SK-N-SH (cell line): ENCODE measurements around the gene DENND2D. TPM values are rescaled to one million over a fixed set of nuclear protein-coding genes. Genes with fewer than 3 reads are reported as not detected.

ENCODE experiments used
- CTCF ChIA-PET: fragments of 300-600, 350-600 bp; formaldehyde crosslinking; extraction: SDS; loops from one replicate; lab custom pipeline; 2021; lab: Yijun Ruan, JAX
- POLR2A ChIA-PET: fragments of 350-600 bp; sonication (Branson Sonifier 250); formaldehyde crosslinking; extraction: SDS; loops from one replicate; lab custom pipeline; 2020; ENCODE audit warnings: antibody characterized with exemption, inconsistent platforms; lab: Yijun Ruan, JAX
- DNase-seq: peaks from one replicate; pipeline ENCODE4 v3.0.0; 2012
- H2AFZ ChIP-seq: fragments of 200-600 bp; sonication (generic); 2 replicates; pipeline ENCODE4 v1.8.1; 2016; ENCODE audit warnings: antibody characterized with exemption, mild to moderate bottlenecking, low read depth
- H3F3A ChIP-seq: fragments of 200-600 bp; sonication (generic); replicated peaks from 2 replicates; pipeline ENCODE3; 2016; ENCODE audit warnings: antibody characterized with exemption, mild to moderate bottlenecking; ENCODE audit not compliant: insufficient read depth
- H3K27ac ChIP-seq, 2 experiments: fragments of 200-500 bp in 1 of 2; fragments of 200-600 bp in 1 of 2; sonication (Bioruptor generic) in 1 of 2; sonication (generic), shearing (Covaris generic) in 1 of 2; 2 replicates each; pipeline versions ENCODE4 v1.5.1 to v1.6.1; 2014 to 2016; ENCODE audit warnings: low read depth in 2 of 2, inconsistent platforms in 1 of 2, low read length in 1 of 2, mild to moderate bottlenecking in 1 of 2, mixed read lengths in 1 of 2
- H3K27me3 ChIP-seq: fragments of 200-600 bp; sonication (generic), shearing (Covaris generic); 2 replicates; pipeline ENCODE4 v1.6.1; 2016; ENCODE audit warnings: mixed run types; ENCODE audit not compliant: insufficient read depth
- H3K36me3 ChIP-seq, 2 experiments: fragments of 200-500 bp in 1 of 2; fragments of 200-600 bp in 1 of 2; sonication (Bioruptor generic) in 1 of 2; sonication (generic) in 1 of 2; replicated peaks in 1 of 2; 2 replicates each; pipeline versions ENCODE3 to v1.5.1; 2014 to 2016; ENCODE audit warnings: low read length in 1 of 2, mild to moderate bottlenecking in 1 of 2; ENCODE audit not compliant: insufficient read depth in 2 of 2, control insufficient read depth in 1 of 2
- H3K4me1 ChIP-seq, 2 experiments: fragments of 200-500 bp in 1 of 2; fragments of 200-600 bp in 1 of 2; sonication (Bioruptor generic) in 1 of 2; sonication (generic), shearing (Covaris generic) in 1 of 2; 2 replicates each; pipeline versions ENCODE4 v1.5.1 to v1.6.1; 2014 to 2016; ENCODE audit warnings: low read depth in 1 of 2, low read length in 1 of 2, mixed run types in 1 of 2; ENCODE audit not compliant: insufficient read depth in 2 of 2, control insufficient read depth in 1 of 2
- H3K4me2 ChIP-seq: fragments of 200-600 bp; sonication (generic), shearing (Covaris generic); 2 replicates; pipeline ENCODE4 v1.6.1; 2017; ENCODE audit warnings: mixed run types
- H3K4me3 ChIP-seq, 2 experiments: fragments of 200-500 bp in 1 of 2; fragments of 200-600 bp in 1 of 2; sonication (Bioruptor generic) in 1 of 2; sonication (generic), shearing (Covaris generic) in 1 of 2; 2 replicates each; pipeline versions ENCODE4 v1.5.1 to v1.8.1; 2014 to 2016; ENCODE audit warnings: low read depth in 2 of 2, inconsistent platforms in 1 of 2, low read length in 1 of 2, mild to moderate bottlenecking in 1 of 2, mixed read lengths in 1 of 2, moderate library complexity in 1 of 2
- H3K79me2 ChIP-seq: fragments of 200-600 bp; sonication (generic); 2 replicates; pipeline ENCODE4 v1.8.1; 2017; ENCODE audit warnings: mild to moderate bottlenecking; ENCODE audit not compliant: insufficient read depth
- H3K9ac ChIP-seq: fragments of 200-600 bp; sonication (generic); 2 replicates; pipeline ENCODE4 v1.6.1; 2017; ENCODE audit warnings: mixed run types
- H3K9me2 ChIP-seq: fragments of 200-600 bp; sonication (generic); 2 replicates; pipeline ENCODE4 v1.6.1; 2017; ENCODE audit warnings: mixed run types
- H3K9me3 ChIP-seq: fragments of 200-600 bp; sonication (generic); 2 replicates; pipeline ENCODE4 v1.6.1; 2017; ENCODE audit warnings: mixed run types, mild to moderate bottlenecking, moderate library complexity
- H4K20me1 ChIP-seq: fragments of 200-600 bp; sonication (generic); 2 replicates; pipeline ENCODE4 v1.6.1; 2017; ENCODE audit warnings: mild to moderate bottlenecking, mixed run types; ENCODE audit not compliant: insufficient read depth
- EZH2phosphoT487 ChIP-seq: fragments of 200-600 bp; sonication (generic); IDR thresholded peaks from 2 replicates; pipeline ENCODE4 v1.6.1; 2017; ENCODE audit warnings: low read depth, mixed run types, mild to moderate bottlenecking, antibody characterized with exemption, moderate library complexity, borderline replicate concordance
- GABPA ChIP-seq: IDR thresholded peaks from 2 replicates; pipeline ENCODE4 v1.4.0; 2012; ENCODE audit warnings: low read depth, mild to moderate bottlenecking
- RCOR1 ChIP-seq: fragments of 150-350 bp; IDR thresholded peaks from 2 replicates; pipeline ENCODE4 v1.6.1; 2017; ENCODE audit warnings: antibody characterized with exemption, low read length
- RXRA ChIP-seq: IDR thresholded peaks from 2 replicates; pipeline ENCODE4 v1.4.0; 2012; ENCODE audit warnings: low read depth, mild to moderate bottlenecking, borderline replicate concordance
- SMC3 ChIP-seq: IDR thresholded peaks from 2 replicates; pipeline ENCODE4 v1.6.1; 2012; ENCODE audit warnings: low read depth, low read length, improper control_type of control experiment
- WGBS: methylation state at CpG from one replicate; pipeline ENCODE4 v1.1.6; 2017; ENCODE audit warnings: low lambda C conversion rate; 5-methylcytosine and 5-hydroxymethylcytosine counted together
- polyA plus RNA-seq, 3 experiments: library from polyadenylated mRNA; depleted of rRNA; stranded (reverse); fragments of >200 nt; gene quantifications; 2 replicates each; pipeline ENCODE4 v1.2.3, GENCODE V29; 2012
- TF ChIP-seq, protein P1 (sequence below): fragments of 150-350 bp; IDR thresholded peaks from 2 replicates; pipeline ENCODE4 v1.6.1; 2017; ENCODE audit warnings: antibody characterized with exemption, low read length, low read depth, borderline replicate concordance
- TF ChIP-seq, protein P2 (sequence below): fragments of 200-600 bp; sonication (generic); IDR thresholded peaks from 2 replicates; pipeline ENCODE4 v1.6.1; 2017; ENCODE audit warnings: antibody characterized with exemption, mild to moderate bottlenecking, moderate library complexity
- TF ChIP-seq, protein P3 (sequence below): IDR thresholded peaks from 2 replicates; pipeline ENCODE4; 2012

Gene DENND2D
- polyA plus RNA-seq, 1 of the 3 experiments (the other 2 are of a cell fraction), result 1.3 TPM

DNA sequence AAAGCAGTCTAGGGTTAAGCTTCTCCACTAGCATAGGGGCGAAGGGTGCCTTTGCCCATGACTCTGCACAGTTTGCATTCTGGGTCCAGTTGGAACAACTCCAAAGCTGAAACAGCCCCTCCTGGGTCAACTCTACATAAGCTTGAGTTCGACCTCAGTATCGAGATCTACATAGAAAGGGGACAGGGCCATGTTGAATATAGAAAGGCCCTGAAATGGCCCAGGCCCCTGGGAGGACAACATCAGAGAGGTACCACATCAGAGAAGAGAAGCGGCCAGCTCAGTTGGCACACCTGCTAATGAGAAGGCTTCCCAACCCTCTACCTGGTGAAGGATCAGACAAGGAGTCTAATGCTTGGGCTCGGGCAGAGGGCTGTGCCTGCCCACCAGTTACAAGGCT is 1.6 kb downstream of the DENND2D start:
- CTCF ChIA-PET, result interaction anchor here (1.7 to 2.2 kb wide), 2 partner anchors 24 to 201 kb away, joined by 4 to 9 read pairs; no protein-coding TSS in a partner anchor
- POLR2A ChIA-PET, result no interaction called here
- TF ChIP-seq RXRA (no peak), EZH2phosphoT487 (no peak)
- TF ChIP-seq, protein P1, sequence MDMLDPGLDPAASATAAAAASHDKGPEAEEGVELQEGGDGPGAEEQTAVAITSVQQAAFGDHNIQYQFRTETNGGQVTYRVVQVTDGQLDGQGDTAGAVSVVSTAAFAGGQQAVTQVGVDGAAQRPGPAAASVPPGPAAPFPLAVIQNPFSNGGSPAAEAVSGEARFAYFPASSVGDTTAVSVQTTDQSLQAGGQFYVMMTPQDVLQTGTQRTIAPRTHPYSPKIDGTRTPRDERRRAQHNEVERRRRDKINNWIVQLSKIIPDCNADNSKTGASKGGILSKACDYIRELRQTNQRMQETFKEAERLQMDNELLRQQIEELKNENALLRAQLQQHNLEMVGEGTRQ, result no peak

DNA sequence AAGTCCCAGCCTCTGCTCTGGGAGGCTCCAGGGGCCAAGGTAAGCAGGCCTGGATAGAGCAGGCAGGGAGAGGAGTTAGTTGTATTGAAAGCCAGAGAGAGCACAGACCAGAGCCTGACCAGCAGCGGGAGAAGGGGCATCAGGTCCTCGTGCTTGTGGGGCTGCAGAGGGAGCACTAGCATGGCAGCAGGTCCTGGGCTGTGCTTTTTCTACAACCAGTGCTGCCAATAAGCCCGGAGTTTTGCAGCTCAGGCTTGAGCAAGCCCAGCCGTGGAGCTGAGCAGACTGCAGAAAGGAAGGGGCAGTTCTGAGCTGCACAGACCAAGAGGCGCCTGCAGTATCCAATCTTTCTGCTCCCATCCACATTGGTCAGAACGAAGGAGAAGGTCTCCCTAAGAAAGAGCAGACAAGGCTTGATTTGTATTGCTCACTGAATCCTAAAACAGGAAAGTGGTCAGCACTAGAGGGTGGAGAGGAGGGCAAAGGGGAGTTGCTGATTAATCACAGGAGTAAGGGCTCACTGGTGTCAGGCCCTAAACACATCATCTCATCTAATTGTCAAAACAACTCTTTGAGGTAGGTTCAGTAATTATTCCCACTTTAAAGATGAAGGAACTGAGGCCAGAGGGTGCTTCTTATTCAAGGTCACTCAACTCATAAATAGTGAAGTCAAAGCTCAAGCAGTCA is 2.7 kb downstream of the DENND2D start:
- no peaks in the 10 kb centered on the region for H3K27me3 ChIP-seq
- H3K27ac ChIP-seq, result no peak overlapping the region
- H3K79me2 ChIP-seq, result no peaks in the 10 kb centered on the region
- no peak overlapping the region for H3K9ac ChIP-seq
- 61% methylated on average over 4 of the region's 6 CpGs for WGBS
- CTCF ChIA-PET, result interaction anchor here (1.7 to 2.2 kb wide), 2 partner anchors 25 to 202 kb away, joined by 4 to 9 read pairs; no protein-coding TSS in a partner anchor
- no peaks in the 10 kb centered on the region for H4K20me1 ChIP-seq
- H3F3A ChIP-seq, result no peaks in the 10 kb centered on the region
- H2AFZ ChIP-seq, result no peak overlapping the region
- no peak overlapping the region for H3K4me3 ChIP-seq
- POLR2A ChIA-PET, result no interaction called here
- no peaks in the 10 kb centered on the region for H3K9me2 ChIP-seq
- H3K4me2 ChIP-seq, result no peak overlapping the region
- no peak for DNase-seq
- H3K36me3 ChIP-seq, result no peaks in the 10 kb centered on the region
- TF ChIP-seq RCOR1 (no peak), SMC3 (0 out of 2 replicates have a peak, but pooled peaks have one; percentile 6), GABPA (no peak), EZH2phosphoT487 (no peak), RXRA (no peak)
- TF ChIP-seq, protein P2, sequence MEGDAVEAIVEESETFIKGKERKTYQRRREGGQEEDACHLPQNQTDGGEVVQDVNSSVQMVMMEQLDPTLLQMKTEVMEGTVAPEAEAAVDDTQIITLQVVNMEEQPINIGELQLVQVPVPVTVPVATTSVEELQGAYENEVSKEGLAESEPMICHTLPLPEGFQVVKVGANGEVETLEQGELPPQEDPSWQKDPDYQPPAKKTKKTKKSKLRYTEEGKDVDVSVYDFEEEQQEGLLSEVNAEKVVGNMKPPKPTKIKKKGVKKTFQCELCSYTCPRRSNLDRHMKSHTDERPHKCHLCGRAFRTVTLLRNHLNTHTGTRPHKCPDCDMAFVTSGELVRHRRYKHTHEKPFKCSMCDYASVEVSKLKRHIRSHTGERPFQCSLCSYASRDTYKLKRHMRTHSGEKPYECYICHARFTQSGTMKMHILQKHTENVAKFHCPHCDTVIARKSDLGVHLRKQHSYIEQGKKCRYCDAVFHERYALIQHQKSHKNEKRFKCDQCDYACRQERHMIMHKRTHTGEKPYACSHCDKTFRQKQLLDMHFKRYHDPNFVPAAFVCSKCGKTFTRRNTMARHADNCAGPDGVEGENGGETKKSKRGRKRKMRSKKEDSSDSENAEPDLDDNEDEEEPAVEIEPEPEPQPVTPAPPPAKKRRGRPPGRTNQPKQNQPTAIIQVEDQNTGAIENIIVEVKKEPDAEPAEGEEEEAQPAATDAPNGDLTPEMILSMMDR, result peak; percentile 20; the same call in 1 of the 2 replicates
- TF ChIP-seq, protein P3, sequence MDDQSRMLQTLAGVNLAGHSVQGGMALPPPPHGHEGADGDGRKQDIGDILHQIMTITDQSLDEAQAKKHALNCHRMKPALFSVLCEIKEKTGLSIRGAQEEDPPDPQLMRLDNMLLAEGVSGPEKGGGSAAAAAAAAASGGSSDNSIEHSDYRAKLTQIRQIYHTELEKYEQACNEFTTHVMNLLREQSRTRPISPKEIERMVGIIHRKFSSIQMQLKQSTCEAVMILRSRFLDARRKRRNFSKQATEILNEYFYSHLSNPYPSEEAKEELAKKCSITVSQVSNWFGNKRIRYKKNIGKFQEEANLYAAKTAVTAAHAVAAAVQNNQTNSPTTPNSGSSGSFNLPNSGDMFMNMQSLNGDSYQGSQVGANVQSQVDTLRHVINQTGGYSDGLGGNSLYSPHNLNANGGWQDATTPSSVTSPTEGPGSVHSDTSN, result no peak
- H3K4me1 ChIP-seq, result peaks cover 0 to 3% of the 10 kb centered on the region in 2 experiments; a peak in 1 of 4 replicates
- no peaks in the 10 kb centered on the region for H3K9me3 ChIP-seq

More for the DNA sequence above, 1.6 kb downstream of the DENND2D start:
- no peaks in the 10 kb centered on the region for H4K20me1 ChIP-seq
- no peak overlapping the region for H3K4me2 ChIP-seq
- H3K79me2 ChIP-seq, result no peaks in the 10 kb centered on the region
- no peak for DNase-seq
- H3K27ac ChIP-seq, result no peak overlapping the region
- WGBS, result 69% methylated on average over 5 of the region's 5 CpGs
- H3K9me2 ChIP-seq, result no peaks in the 10 kb centered on the region
- no peaks in the 10 kb centered on the region for H3K27me3 ChIP-seq
- H2AFZ ChIP-seq, result no peak overlapping the region
- no peaks in the 10 kb centered on the region for H3K9me3 ChIP-seq
- H3K36me3 ChIP-seq, result no peaks in the 10 kb centered on the region
- H3F3A ChIP-seq, result no peaks in the 10 kb centered on the region
- H3K9ac ChIP-seq, result no peak overlapping the region
- H3K4me3 ChIP-seq, result no peak overlapping the region
- H3K4me1 ChIP-seq, result no peaks in the 10 kb centered on the region; a peak in 1 of 4 replicates
